OCI-LY7 (cell line): ENCODE results near the gene RIMS4. TPM values are rescaled to one million over a fixed set of nuclear protein-coding genes. Genes with fewer than 3 reads are reported as not detected.

Source experiments
- BruUV-seq: library from RNA; stranded (reverse); fragments of 400-500 nt; replicated peaks from 2 replicates; lab custom pipeline; 2021; lab: Mats Ljungman, UMichigan
- CTCF ChIA-PET: fragments of 300-600 bp; sonication (Branson Sonifier 250); formaldehyde crosslinking; loops from one replicate; lab custom pipeline; 2022; ENCODE audit warnings: antibody characterized with exemption; ENCODE audit not compliant: unreplicated experiment; lab: Charles Lee
- POLR2A ChIA-PET: fragments of 300-600 bp; sonication (Branson Sonifier 250); formaldehyde crosslinking; loops from one replicate; lab custom pipeline; 2022; ENCODE audit warnings: antibody characterized with exemption; lab: Charles Lee
- DNase-seq: peaks from one replicate; pipeline ENCODE4 v3.0.0-alpha.2; 2015; ENCODE audit warnings: low spot score
- H2AFZ ChIP-seq: fragments of 200-600 bp; sonication (generic), shearing (Covaris generic); 2 replicates; pipeline ENCODE4 v1.6.1; 2014; ENCODE audit warnings: mild to moderate bottlenecking, antibody characterized with exemption, low read length, moderate library complexity
- H3K27ac ChIP-seq: fragments of 200-600 bp; sonication (generic); 2 replicates; pipeline ENCODE4 v1.5.1; 2014; ENCODE audit warnings: mixed run types, low read depth, mild to moderate bottlenecking, moderate library complexity, low read length, inconsistent platforms; ENCODE audit not compliant: poor library complexity, severe bottlenecking
- H3K36me3 ChIP-seq: fragments of 200-600 bp; sonication (generic); 2 replicates; pipeline ENCODE4 v1.6.1; 2014; ENCODE audit warnings: mild to moderate bottlenecking, antibody characterized with exemption, low read length, moderate library complexity, mixed read lengths; ENCODE audit not compliant: insufficient read depth
- H3K4me1 ChIP-seq: fragments of 200-600 bp; sonication (generic); 2 replicates; pipeline ENCODE4 v1.5.1; 2014; ENCODE audit warnings: mild to moderate bottlenecking, low read length; ENCODE audit not compliant: insufficient read depth, poor library complexity, severe bottlenecking
- H3K4me2 ChIP-seq: fragments of 200-600 bp; sonication (generic); 2 replicates; pipeline ENCODE4 v1.6.1; 2014; ENCODE audit warnings: mild to moderate bottlenecking, low read length
- H3K4me3 ChIP-seq: fragments of 200-600 bp; sonication (generic); 2 replicates; pipeline ENCODE4 v1.5.1; 2014; ENCODE audit warnings: mild to moderate bottlenecking, low read depth, low read length; ENCODE audit not compliant: poor library complexity, severe bottlenecking
- H3K79me2 ChIP-seq: fragments of 200-600 bp; sonication (generic); 2 replicates; pipeline ENCODE4 v1.6.1; 2016; ENCODE audit warnings: low read depth, mild to moderate bottlenecking, low read length, moderate library complexity, mixed read lengths; ENCODE audit not compliant: insufficient read depth
- H3K9me2 ChIP-seq: fragments of 200-600 bp; sonication (generic); 2 replicates; pipeline ENCODE4 v1.6.1; 2016; ENCODE audit warnings: mild to moderate bottlenecking, low read length, mixed read lengths; ENCODE audit not compliant: insufficient read depth
- H3K9me3 ChIP-seq: fragments of 200-600 bp; sonication (generic); 2 replicates; pipeline ENCODE4 v1.6.1; 2014; ENCODE audit warnings: mild to moderate bottlenecking, mixed run types, low read length, mixed read lengths
- H4K20me1 ChIP-seq: fragments of 200-600 bp; sonication (generic); 2 replicates; pipeline ENCODE4 v1.6.1; 2014; ENCODE audit warnings: mild to moderate bottlenecking, antibody characterized with exemption, low read length, moderate library complexity, mixed read lengths; ENCODE audit not compliant: insufficient read depth
- EZH2phosphoT487 ChIP-seq: fragments of 200-600 bp; sonication (generic); IDR thresholded peaks from 2 replicates; pipeline ENCODE4 v1.6.1; 2018; ENCODE audit warnings: low read depth, borderline replicate concordance, mild to moderate bottlenecking, mixed run types, antibody characterized with exemption, low read length, moderate library complexity, mixed read lengths
- intact Hi-C: fragments of 100-400 bp; cut with micrococcal nuclease; formaldehyde crosslinking; loops from one replicate; pipeline ENCODE4 v1.10.0; 2022; ENCODE audit not compliant: unreplicated experiment
- total RNA-seq, 2 experiments: library from RNA; depleted of rRNA in 1 of 2; stranded (reverse); fragments of >200 nt in 1 of 2; shearing (Covaris generic) in 1 of 2; gene quantifications; 2 replicates each; pipeline ENCODE4 v1.2.3, GENCODE V29; 2014 to 2022
- TF ChIP-seq, protein P1 (sequence below): fragments of 200-600 bp; sonication (generic); conservative IDR thresholded peaks from 2 replicates; pipeline ENCODE4 v1.5.1; 2014; ENCODE audit warnings: mild to moderate bottlenecking, antibody characterized with exemption, low read length, moderate library complexity, mixed read lengths

Gene RIMS4
- total RNA-seq, 2 experiments from 2014 or later: not detected

DNA sequence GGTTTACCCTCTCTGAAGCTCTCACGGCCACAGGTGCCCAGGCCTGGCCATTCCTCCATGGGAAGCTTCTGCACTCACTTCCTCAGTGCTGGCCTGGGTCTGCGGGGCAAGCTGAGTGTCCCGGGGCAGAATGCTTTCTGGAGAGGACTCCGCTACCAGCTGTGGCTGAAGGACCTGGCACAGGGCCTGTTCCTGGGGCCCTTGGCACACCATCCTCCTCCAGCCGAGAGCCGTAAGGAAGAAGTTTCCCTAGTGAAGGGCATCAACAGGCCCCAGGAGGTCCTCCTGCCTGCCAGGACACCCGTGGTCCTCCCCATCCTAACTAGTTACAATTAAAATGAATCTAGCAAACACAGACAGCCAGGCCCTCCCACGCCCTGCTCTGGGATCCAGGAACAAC is 78.7 kb downstream of the RIMS4 start:
- TF ChIP-seq, protein P1, sequence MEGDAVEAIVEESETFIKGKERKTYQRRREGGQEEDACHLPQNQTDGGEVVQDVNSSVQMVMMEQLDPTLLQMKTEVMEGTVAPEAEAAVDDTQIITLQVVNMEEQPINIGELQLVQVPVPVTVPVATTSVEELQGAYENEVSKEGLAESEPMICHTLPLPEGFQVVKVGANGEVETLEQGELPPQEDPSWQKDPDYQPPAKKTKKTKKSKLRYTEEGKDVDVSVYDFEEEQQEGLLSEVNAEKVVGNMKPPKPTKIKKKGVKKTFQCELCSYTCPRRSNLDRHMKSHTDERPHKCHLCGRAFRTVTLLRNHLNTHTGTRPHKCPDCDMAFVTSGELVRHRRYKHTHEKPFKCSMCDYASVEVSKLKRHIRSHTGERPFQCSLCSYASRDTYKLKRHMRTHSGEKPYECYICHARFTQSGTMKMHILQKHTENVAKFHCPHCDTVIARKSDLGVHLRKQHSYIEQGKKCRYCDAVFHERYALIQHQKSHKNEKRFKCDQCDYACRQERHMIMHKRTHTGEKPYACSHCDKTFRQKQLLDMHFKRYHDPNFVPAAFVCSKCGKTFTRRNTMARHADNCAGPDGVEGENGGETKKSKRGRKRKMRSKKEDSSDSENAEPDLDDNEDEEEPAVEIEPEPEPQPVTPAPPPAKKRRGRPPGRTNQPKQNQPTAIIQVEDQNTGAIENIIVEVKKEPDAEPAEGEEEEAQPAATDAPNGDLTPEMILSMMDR: no peak
- no peak for TF ChIP-seq EZH2phosphoT487
- Histone ChIP-seq H3K4me1 (peaks cover 11% of the 10 kb centered on the region), H2AFZ (no peak overlapping the region), H3K79me2 (no peaks in the 10 kb centered on the region), H3K36me3 (0 out of 2 replicates have a peak, but pooled peaks cover 4% of the 10 kb centered on the region), H3K9me2 (no peaks in the 10 kb centered on the region), H3K4me2 (no peak overlapping the region), H3K4me3 (no peak overlapping the region), H4K20me1 (no peaks in the 10 kb centered on the region), H3K27ac (no peak overlapping the region), H3K9me3 (peaks cover 3% of the 10 kb centered on the region; the same call in 1 of the 2 replicates)
- CTCF ChIA-PET: interaction anchor here (0.9 kb wide), 1 partner anchor 20 kb away, joined by 3 read pairs; no protein-coding TSS in a partner anchor
- no peak for DNase-seq
- POLR2A ChIA-PET: interaction anchor here (1.1 kb wide), 1 partner anchor 47 kb away, joined by 3 read pairs; no protein-coding TSS in a partner anchor
- intact Hi-C loops: loop anchor here (2.0 kb wide), 1 partner anchor 345 kb away; no protein-coding TSS in a partner anchor
- no TSS peak for BruUV-seq

DNA sequence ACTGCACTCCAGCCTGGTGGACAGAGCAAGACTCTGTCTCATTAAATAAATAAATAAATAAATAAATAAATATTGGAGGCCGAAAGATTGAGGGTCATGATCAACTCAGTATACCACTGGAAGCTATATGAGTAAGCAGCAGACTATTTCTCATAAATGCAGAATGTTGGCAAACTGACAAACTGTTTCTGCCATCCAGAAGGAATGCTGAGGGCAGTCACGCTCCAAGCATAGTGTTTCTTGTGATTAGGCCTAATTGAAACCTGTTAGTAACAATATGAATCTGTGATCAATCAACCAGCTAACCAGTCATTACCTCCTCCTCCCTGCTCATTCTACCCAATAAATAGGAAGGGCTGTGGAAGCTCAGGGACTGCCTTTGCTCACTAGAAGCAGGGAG is 79.9 kb downstream of the RIMS4 start:
- DNase-seq: no peak
- Histone ChIP-seq H3K4me3 (no peak overlapping the region), H3K27ac (no peak overlapping the region), H3K4me1 (no peaks in the 10 kb centered on the region), H3K79me2 (no peaks in the 10 kb centered on the region), H3K9me3 (no peaks in the 10 kb centered on the region), H3K36me3 (0 out of 2 replicates have a peak, but pooled peaks cover 4% of the 10 kb centered on the region), H3K9me2 (no peaks in the 10 kb centered on the region), H4K20me1 (no peaks in the 10 kb centered on the region), H2AFZ (no peak overlapping the region), H3K4me2 (no peak overlapping the region)
- intact Hi-C loops: no loop called here
- ChIA-PET CTCF (no interaction called here), POLR2A (interaction anchor here (1.1 kb wide), 1 partner anchor 46 kb away, joined by 3 read pairs; no protein-coding TSS in a partner anchor)
- TF ChIP-seq, protein P1: no peak
- TF ChIP-seq EZH2phosphoT487: no peak
- BruUV-seq: no TSS peak

DNA sequence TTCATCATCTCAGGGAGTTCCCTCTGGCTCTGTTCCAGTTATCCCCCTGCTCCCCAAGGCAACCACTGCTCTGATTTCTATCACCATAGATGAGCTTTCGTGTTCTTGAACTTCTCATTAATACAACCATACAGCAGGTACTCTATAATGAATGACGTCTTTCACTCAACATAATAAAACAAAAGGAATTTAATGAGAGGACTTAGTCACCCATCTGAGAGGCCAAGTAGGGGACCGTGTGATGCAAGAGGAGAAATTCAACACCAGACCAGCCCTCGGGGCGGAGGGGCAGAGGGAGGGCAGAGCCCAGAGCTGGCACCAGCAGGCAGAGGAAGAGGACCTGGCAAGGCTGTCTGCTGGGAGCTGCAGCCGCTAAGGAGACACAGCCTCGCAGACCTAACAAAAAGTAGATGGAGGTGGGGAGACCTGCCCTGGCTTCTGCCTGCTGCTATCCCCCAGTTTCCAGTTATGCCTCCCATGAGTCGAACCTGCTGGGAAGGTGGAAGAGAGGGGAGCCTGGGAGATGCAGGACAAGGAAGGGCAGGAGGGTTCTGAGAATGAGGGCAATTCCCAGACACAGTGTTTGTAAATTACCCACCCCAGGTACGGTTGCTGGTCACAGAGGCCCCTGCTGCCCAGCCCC is 81.4 kb downstream of the RIMS4 start:
- TF ChIP-seq, protein P1: no peak
- TF ChIP-seq EZH2phosphoT487: no peak
- Histone ChIP-seq H3K9me3 (no peaks in the 10 kb centered on the region), H3K27ac (no peak overlapping the region), H3K4me2 (no peak overlapping the region), H3K4me3 (no peak overlapping the region), H3K4me1 (no peaks in the 10 kb centered on the region), H4K20me1 (no peaks in the 10 kb centered on the region), H3K79me2 (no peaks in the 10 kb centered on the region), H3K9me2 (no peaks in the 10 kb centered on the region), H3K36me3 (0 out of 2 replicates have a peak, but pooled peaks cover 4% of the 10 kb centered on the region), H2AFZ (no peak overlapping the region)
- CTCF ChIA-PET: no interaction called here
- BruUV-seq: no TSS peak
- POLR2A ChIA-PET: no interaction called here
- intact Hi-C loops: no loop called here
- DNase-seq: no peak
